HG03060 (cell line): Measurements from ENCODE around the gene B3GNT2.
"Not testable (repeated sequence)": the region's sequence is repeated elsewhere in the genome, so short reads cannot be mapped to it uniquely, and the experiment has no call there.

Source experiments
- ATAC-seq: cut with Tn5 transposase; IDR thresholded peaks from one replicate; pipeline ENCODE4 v1.9.1; 2021; ENCODE audit warnings: low read depth, moderate number of reproducible peaks; ENCODE audit not compliant: unreplicated experiment

The B3GNT2 gene

GRCh38 chr2:62184512-62185230 is 11.2 kb upstream of the B3GNT2 start:
- no peak for ATAC-seq

GRCh38 chr2:62185475-62186155 is 10.3 kb upstream of the B3GNT2 start:
- no peak for ATAC-seq

GRCh38 chr2:62186156-62186905 is 9.6 kb upstream of the B3GNT2 start:
- ATAC-seq: no peak

- no peak for ATAC-seq
Observed at GRCh38 chr2:62187246-62187645, 8.7 kb upstream of the B3GNT2 start.

GRCh38 chr2:62188416-62188815 is 7.5 kb upstream of the B3GNT2 start:
- ATAC-seq: no peak

- ATAC-seq: no peak
Observed at GRCh38 chr2:62189196-62189595, 6.7 kb upstream of the B3GNT2 start.

GRCh38 chr2:62192811-62193210 is 3.1 kb upstream of the B3GNT2 start:
- ATAC-seq: no peak

GRCh38 chr2:62194558-62195420 is 1.1 kb upstream of the B3GNT2 start:
- no peak for ATAC-seq

- ATAC-seq: no peak
Observed at GRCh38 chr2:62196278-62196901, 475 bp downstream of the B3GNT2 start.

GRCh38 chr2:62197011-62197924 is 1.4 kb downstream of the B3GNT2 start:
- ATAC-seq: no peak

GRCh38 chr2:62197925-62198633 is 2.2 kb downstream of the B3GNT2 start:
- no peak for ATAC-seq

GRCh38 chr2:62198854-62199253 is 2.9 kb downstream of the B3GNT2 start:
- ATAC-seq: not testable (repeated sequence)

- ATAC-seq: no peak
Observed at GRCh38 chr2:62199392-62200125, 3.6 kb downstream of the B3GNT2 start.

GRCh38 chr2:62200291-62200841 is 4.5 kb downstream of the B3GNT2 start:
- no peak for ATAC-seq

- no peak for ATAC-seq
Observed at GRCh38 chr2:62200868-62201267, 5.0 kb downstream of the B3GNT2 start.

- ATAC-seq: no peak
Observed at GRCh38 chr2:62201307-62201706, 5.4 kb downstream of the B3GNT2 start.

- ATAC-seq: no peak
Observed at GRCh38 chr2:62202019-62202722, 6.3 kb downstream of the B3GNT2 start.
